ENCODE measurements around the gene OR1G1. TPM values are rescaled to one million over a fixed set of nuclear protein-coding genes. Genes with fewer than 3 reads are reported as not detected.
"Not testable (repeated sequence)": the region's sequence is repeated elsewhere in the genome, so short reads cannot be mapped to it uniquely, and the experiment has no call there.

Gene OR1G1
- total and polyA plus RNA-seq, 9 of the 15 experiments (the other 6 are each of a cell fraction or from before 2014, with no cell fraction given): not detected

GRCh38 chr17:3137494-3137893, 10.1 kb upstream of the OR1G1 start:
- H3K27ac ChIP-seq (ENCODE audit: extremely low read depth, low read depth, low read length); intact Hi-C loops (cut with micrococcal nuclease); H3K79me2 ChIP-seq (ENCODE audit: control insufficient read depth, insufficient read depth, low read length); H3K9me3 ChIP-seq (replicated peaks; ENCODE audit: control insufficient read depth, insufficient read depth, low read depth, low read length); H3K9ac ChIP-seq (ENCODE audit: insufficient read depth in 1 of 2, low read depth in 2 of 2, low read length in 2 of 2); H3K9me1 ChIP-seq (ENCODE audit: control insufficient read depth, insufficient read depth, low read length); POLR2A ChIA-PET; BruUV-seq (replicated peaks); CTCF ChIA-PET (ENCODE audit: low intra/inter-chr PET ratio); in situ Hi-C loops (cut with MboI); H2AFZ ChIP-seq (ENCODE audit: low read depth, low read length); H3K36me3 ChIP-seq (ENCODE audit: control insufficient read depth, insufficient read depth, low read length); H3K27me3 ChIP-seq (ENCODE audit: control insufficient read depth in 2 of 2, insufficient read depth in 2 of 2, low read length in 2 of 2); H3K4me3 ChIP-seq; H3K4me2 ChIP-seq (ENCODE audit: insufficient read depth, low read length); ATAC-seq; FAIRE-seq; H4K20me1 ChIP-seq (replicated peaks; ENCODE audit: control insufficient read depth, insufficient read depth, low read length); DNase-seq (ENCODE audit: extremely low read depth in 1 of 4, low spot score in 3 of 4); H3K4me1 ChIP-seq (replicated peaks in 1 of 2; ENCODE audit: control insufficient read depth in 2 of 2, insufficient read depth in 2 of 2, low read length in 2 of 2): not testable (repeated sequence)
- WGBS (ENCODE audit: insufficient coverage, low coverage, missing lambda C conversion rate): 0% methylated on average over 2 of the region's 3 CpGs
- peak; percentile 26 for TF ChIP-seq ZNF146 (CRISPR knock-in tag; IDR thresholded peaks at IDR 0.05; ENCODE audit: unreplicated experiment)

- H4K20me1 ChIP-seq (replicated peaks; ENCODE audit: control insufficient read depth, insufficient read depth, low read length): no peaks in the 10 kb centered on the region
- WGBS (ENCODE audit: insufficient coverage, low coverage, missing lambda C conversion rate): 0% methylated on average over 3 of the region's 3 CpGs
- POLR2A ChIA-PET: no interaction called here
- no peak within 1 kb of the TSS for H2AFZ ChIP-seq (ENCODE audit: low read depth, low read length)
- FAIRE-seq: no peak
- H3K9ac ChIP-seq (ENCODE audit: insufficient read depth in 1 of 2, low read depth in 2 of 2, low read length in 2 of 2): no peak within 1 kb of the TSS
- CTCF ChIA-PET (ENCODE audit: low intra/inter-chr PET ratio): no interaction called here
- intact Hi-C loops (cut with micrococcal nuclease) (no loop called here), in situ Hi-C loops (cut with MboI) (no loop called here)
- H3K9me3 ChIP-seq (replicated peaks; ENCODE audit: control insufficient read depth, insufficient read depth, low read depth, low read length): no peaks in the 10 kb centered on the region
- H3K4me2 ChIP-seq (ENCODE audit: insufficient read depth, low read length): no peak within 1 kb of the TSS
- H3K4me1 ChIP-seq (replicated peaks in 1 of 2; ENCODE audit: control insufficient read depth in 2 of 2, insufficient read depth in 2 of 2, low read length in 2 of 2): no peaks in the 10 kb centered on the region
- H3K79me2 ChIP-seq (ENCODE audit: control insufficient read depth, insufficient read depth, low read length): no peaks in the 10 kb centered on the region
- ATAC-seq: no peak
- no peaks in the 10 kb centered on the region for H3K27me3 ChIP-seq (ENCODE audit: control insufficient read depth in 2 of 2, insufficient read depth in 2 of 2, low read length in 2 of 2)
- BruUV-seq (replicated peaks): no TSS peak
- H3K4me3 ChIP-seq: no peak within 1 kb of the TSS
- H3K9me1 ChIP-seq (ENCODE audit: control insufficient read depth, insufficient read depth, low read length): no peaks in the 10 kb centered on the region
- TF ChIP-seq ID3 (CRISPR knock-in tag; IDR thresholded peaks at IDR 0.05) (no peak), ID3 (tag; IDR thresholded peaks at IDR 0.05) (no peak)
- H3K36me3 ChIP-seq (ENCODE audit: control insufficient read depth, insufficient read depth, low read length): no peaks in the 10 kb centered on the region
- no peak for DNase-seq (ENCODE audit: extremely low read depth in 1 of 4, low spot score in 3 of 4)
- H3K27ac ChIP-seq (ENCODE audit: extremely low read depth, low read depth, low read length): no peak within 1 kb of the TSS
Observed at GRCh38 chr17:3104322-3104721, 23.0 kb downstream of the OR1G1 start, which contains the start of gene OR1D2. OR1D2 (minus strand) TSS chr17:3104422; CDS start chr17:3092996, 11,426 bp downstream.

Other genes starting within 250 kb of the OR1G1 start
- not detected in 2 replicates for gene OR1D5, start 63.9 kb downstream of the OR1G1 start, total RNA-seq (2014; rRNA removed)
- not detected in 2 replicates for gene OR1D5, start 63.9 kb downstream of the OR1G1 start, total RNA-seq (2014; rRNA removed; fragmentation: Illumina TruSeq; extraction: Trizol)
- not detected in 2 replicates for gene OR1D5, start 63.9 kb downstream of the OR1G1 start, total RNA-seq (2015; rRNA removed; fragmentation: Illumina TruSeq; extraction: Trizol)
- not detected in 2 replicates for gene OR1D5, start 63.9 kb downstream of the OR1G1 start, total RNA-seq (2021)
- not detected in 2 replicates for gene OR1D5, start 63.9 kb downstream of the OR1G1 start, polyA plus RNA-seq (2011; rRNA removed)
- not detected in 2 replicates for gene OR1D5, start 63.9 kb downstream of the OR1G1 start, polyA plus RNA-seq (2014; fragmentation: Illumina TruSeq; extraction: Trizol)
- gene OR1D5, start 63.9 kb downstream of the OR1G1 start, polyA plus RNA-seq (2014; fragmentation: Nextera tagmentation; extraction: Ambion mirVana): not detected
- gene OR1D5, start 63.9 kb downstream of the OR1G1 start, polyA plus RNA-seq (2014; rRNA removed): not detected in 2 replicates
- 0.20 TPM in 1 of 2 replicates, not detected in the other for gene OR1D2, start 23.1 kb downstream of the OR1G1 start, total RNA-seq (2014; rRNA removed)
- gene OR1D2, start 23.1 kb downstream of the OR1G1 start, total RNA-seq (2014; rRNA removed; fragmentation: Illumina TruSeq; extraction: Trizol): not detected in 2 replicates
- gene OR1D2, start 23.1 kb downstream of the OR1G1 start, total RNA-seq (2015; rRNA removed; fragmentation: Illumina TruSeq; extraction: Trizol): not detected in 2 replicates
- gene OR1D2, start 23.1 kb downstream of the OR1G1 start, total RNA-seq (2021): not detected in 2 replicates
- gene OR1D2, start 23.1 kb downstream of the OR1G1 start, polyA plus RNA-seq (2011; rRNA removed): not detected in 2 replicates
- not detected in 2 replicates for gene OR1D2, start 23.1 kb downstream of the OR1G1 start, polyA plus RNA-seq (2014; fragmentation: Illumina TruSeq; extraction: Trizol)
- not detected for gene OR1D2, start 23.1 kb downstream of the OR1G1 start, polyA plus RNA-seq (2014; fragmentation: Nextera tagmentation; extraction: Ambion mirVana)
- gene OR1D2, start 23.1 kb downstream of the OR1G1 start, polyA plus RNA-seq (2014; rRNA removed): not detected in 2 replicates
- not detected in 2 replicates for gene OR1A2, start 70.0 kb upstream of the OR1G1 start, total RNA-seq (2014; rRNA removed)
- not detected in 2 replicates for gene OR1A2, start 70.0 kb upstream of the OR1G1 start, total RNA-seq (2014; rRNA removed; fragmentation: Illumina TruSeq; extraction: Trizol)
- not detected in 2 replicates for gene OR1A2, start 70.0 kb upstream of the OR1G1 start, total RNA-seq (2015; rRNA removed; fragmentation: Illumina TruSeq; extraction: Trizol)
- not detected in 2 replicates for gene OR1A2, start 70.0 kb upstream of the OR1G1 start, total RNA-seq (2021)
- gene OR1A2, start 70.0 kb upstream of the OR1G1 start, polyA plus RNA-seq (2011; rRNA removed): not detected in 2 replicates
- not detected in 2 replicates for gene OR1A2, start 70.0 kb upstream of the OR1G1 start, polyA plus RNA-seq (2014; fragmentation: Illumina TruSeq; extraction: Trizol)
- not detected for gene OR1A2, start 70.0 kb upstream of the OR1G1 start, polyA plus RNA-seq (2014; fragmentation: Nextera tagmentation; extraction: Ambion mirVana)
- not detected in 2 replicates for gene OR1A2, start 70.0 kb upstream of the OR1G1 start, polyA plus RNA-seq (2014; rRNA removed)
- gene OR1A1, start 80.1 kb upstream of the OR1G1 start, total RNA-seq (2014; rRNA removed): not detected in 2 replicates
- gene OR1A1, start 80.1 kb upstream of the OR1G1 start, total RNA-seq (2014; rRNA removed; fragmentation: Illumina TruSeq; extraction: Trizol): not detected in 2 replicates
- not detected in 2 replicates for gene OR1A1, start 80.1 kb upstream of the OR1G1 start, total RNA-seq (2015; rRNA removed; fragmentation: Illumina TruSeq; extraction: Trizol)
- not detected in 2 replicates for gene OR1A1, start 80.1 kb upstream of the OR1G1 start, total RNA-seq (2021)
- not detected in 2 replicates for gene OR1A1, start 80.1 kb upstream of the OR1G1 start, polyA plus RNA-seq (2011; rRNA removed)
- gene OR1A1, start 80.1 kb upstream of the OR1G1 start, polyA plus RNA-seq (2014; fragmentation: Illumina TruSeq; extraction: Trizol): not detected in 2 replicates
- not detected for gene OR1A1, start 80.1 kb upstream of the OR1G1 start, polyA plus RNA-seq (2014; fragmentation: Nextera tagmentation; extraction: Ambion mirVana)
- gene OR1A1, start 80.1 kb upstream of the OR1G1 start, polyA plus RNA-seq (2014; rRNA removed): not detected in 2 replicates
- not detected in 2 replicates for gene OR3A1, start 170.8 kb upstream of the OR1G1 start, total RNA-seq (2014; rRNA removed)
- gene OR3A1, start 170.8 kb upstream of the OR1G1 start, total RNA-seq (2014; rRNA removed; fragmentation: Illumina TruSeq; extraction: Trizol): not detected in 2 replicates
- not detected in 2 replicates for gene OR3A1, start 170.8 kb upstream of the OR1G1 start, total RNA-seq (2015; rRNA removed; fragmentation: Illumina TruSeq; extraction: Trizol)
- not detected in 2 replicates for gene OR3A1, start 170.8 kb upstream of the OR1G1 start, total RNA-seq (2021)
- gene OR3A1, start 170.8 kb upstream of the OR1G1 start, polyA plus RNA-seq (2011; rRNA removed): not detected in 2 replicates
- gene OR3A1, start 170.8 kb upstream of the OR1G1 start, polyA plus RNA-seq (2014; fragmentation: Illumina TruSeq; extraction: Trizol): not detected in 2 replicates
- gene OR3A1, start 170.8 kb upstream of the OR1G1 start, polyA plus RNA-seq (2014; fragmentation: Nextera tagmentation; extraction: Ambion mirVana): not detected
- not detected in 2 replicates for gene OR3A1, start 170.8 kb upstream of the OR1G1 start, polyA plus RNA-seq (2014; rRNA removed)

All from K562 (cell line).